Measurements from ENCODE around the gene STK4. TPM values are rescaled to one million over a fixed set of nuclear protein-coding genes. Genes with fewer than 3 reads are reported as not detected.

The STK4 gene
- total RNA-seq, 1 donor from 2014 or later = 13.7 TPM

- DNase-seq (ENCODE audit: low read depth in 2 of 2) = no peak
These were observed 145.0 kb downstream of the STK4 start for GRCh38 chr20:45111285-45111684.

GRCh38 chr20:45111799-45112471 is 145.6 kb downstream of the STK4 start:
- DNase-seq (ENCODE audit: low read depth in 2 of 2) = peak in 1 of 2 donors; percentile 37

- DNase-seq (ENCODE audit: low read depth in 2 of 2) = no peak
These were observed 146.4 kb downstream of the STK4 start for GRCh38 chr20:45112754-45113153.

GRCh38 chr20:45113865-45114264 is 147.6 kb downstream of the STK4 start:
- no peak for DNase-seq (ENCODE audit: low read depth in 2 of 2)

- DNase-seq (ENCODE audit: low read depth in 2 of 2) = no peak
These were observed 148.4 kb downstream of the STK4 start, which contains the start of gene WFDC5 for GRCh38 chr20:45114465-45115385. WFDC5 (minus strand) TSS chr20:45115174; CDS start chr20:45115083, 91 bp downstream.

- no peak for DNase-seq (ENCODE audit: low read depth in 2 of 2)
These were observed 149.1 kb downstream of the STK4 start for GRCh38 chr20:45115386-45115774.

GRCh38 chr20:45115829-45116228 is 149.5 kb downstream of the STK4 start:
- no peak for DNase-seq (ENCODE audit: low read depth in 2 of 2)

GRCh38 chr20:45117581-45117980 is 151.3 kb downstream of the STK4 start:
- DNase-seq (ENCODE audit: low read depth in 2 of 2) = no peak

GRCh38 chr20:45118028-45118427 is 151.7 kb downstream of the STK4 start:
- no peak for DNase-seq (ENCODE audit: low read depth in 2 of 2)

GRCh38 chr20:45119556-45120266 is 153.4 kb downstream of the STK4 start:
- no peak for DNase-seq (ENCODE audit: low read depth in 2 of 2)

- DNase-seq (ENCODE audit: low read depth in 2 of 2) = no peak
These were observed 155.1 kb downstream of the STK4 start for GRCh38 chr20:45121388-45121787.

GRCh38 chr20:45124365-45124764 is 158.1 kb downstream of the STK4 start, which contains the start of gene WFDC12:
WFDC12 (minus strand) TSS chr20:45124465; CDS start chr20:45124447, 18 bp downstream.
- DNase-seq (ENCODE audit: low read depth in 2 of 2) = no peak

GRCh38 chr20:45128099-45128498 is 161.8 kb downstream of the STK4 start:
- DNase-seq (ENCODE audit: low read depth in 2 of 2) = no peak

Other genes starting within 250 kb of the STK4 start
- not detected in 2 replicates for gene KCNK15, start 220.6 kb upstream of the STK4 start, total RNA-seq
- not detected in 2 replicates for gene RIMS4, start 156.0 kb upstream of the STK4 start, total RNA-seq
- 92.7 and 117 TPM in 2 replicates for gene YWHAB, start 80.8 kb upstream of the STK4 start, total RNA-seq
- gene PABPC1L, start 56.5 kb upstream of the STK4 start, total RNA-seq = 0.64 and 1.3 TPM in 2 replicates
- gene TOMM34, start 6.1 kb upstream of the STK4 start, total RNA-seq = 14.0 and 20.5 TPM in 2 replicates
- under 0.01 and 0.25 TPM in 2 replicates for gene KCNS1, start 134.6 kb downstream of the STK4 start, total RNA-seq
- gene WFDC5, start 148.7 kb downstream of the STK4 start, total RNA-seq = not detected in 2 replicates
- gene WFDC12, start 158.0 kb downstream of the STK4 start, total RNA-seq = not detected in 2 replicates
- not detected in 2 replicates for gene PI3, start 208.4 kb downstream of the STK4 start, total RNA-seq
- not detected in 2 replicates for gene SEMG1, start 240.5 kb downstream of the STK4 start, total RNA-seq